GM21423 (cell line): ENCODE results near the gene FABP6.
"Not testable (repeated sequence)": the region's sequence is repeated elsewhere in the genome, so short reads cannot be mapped to it uniquely, and the experiment has no call there.

ENCODE experiments used
- ATAC-seq: cut with Tn5 transposase; IDR thresholded peaks from one replicate; pipeline ENCODE4 v1.9.1; 2021; ENCODE audit warnings: mild to moderate bottlenecking, moderate library complexity; ENCODE audit not compliant: unreplicated experiment

The FABP6 gene

GRCh38 chr5:160219356-160219755 is 9.9 kb upstream of the FABP6 start:
- ATAC-seq = no peak

DNA sequence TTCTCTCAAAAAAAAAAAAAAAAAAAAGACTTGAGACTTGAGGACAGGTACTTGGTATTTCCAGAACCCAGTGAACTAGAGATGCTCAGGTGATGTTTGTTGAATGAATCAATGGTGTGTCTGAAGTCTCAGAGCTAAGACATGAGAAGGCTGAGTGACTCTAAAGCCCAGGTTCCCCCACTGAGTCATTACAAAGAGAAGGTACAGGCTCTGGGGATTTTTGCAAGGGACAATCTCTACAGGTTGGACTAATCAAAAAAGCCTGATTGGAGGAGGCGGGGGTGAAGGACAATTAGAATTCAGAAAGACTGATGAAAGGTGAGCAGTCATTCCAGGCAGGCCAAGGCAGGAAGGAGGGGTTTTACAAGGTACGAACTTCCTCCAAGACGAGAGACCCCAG is 8.2 kb upstream of the FABP6 start:
- no peak for ATAC-seq

GRCh38 chr5:160227012-160227411 is 2.3 kb upstream of the FABP6 start:
- no peak for ATAC-seq

GRCh38 chr5:160230686-160231527 is 1.6 kb downstream of the FABP6 start:
- ATAC-seq = peak; percentile 55

GRCh38 chr5:160231783-160232342 is 2.6 kb downstream of the FABP6 start:
- ATAC-seq = no peak

DNA sequence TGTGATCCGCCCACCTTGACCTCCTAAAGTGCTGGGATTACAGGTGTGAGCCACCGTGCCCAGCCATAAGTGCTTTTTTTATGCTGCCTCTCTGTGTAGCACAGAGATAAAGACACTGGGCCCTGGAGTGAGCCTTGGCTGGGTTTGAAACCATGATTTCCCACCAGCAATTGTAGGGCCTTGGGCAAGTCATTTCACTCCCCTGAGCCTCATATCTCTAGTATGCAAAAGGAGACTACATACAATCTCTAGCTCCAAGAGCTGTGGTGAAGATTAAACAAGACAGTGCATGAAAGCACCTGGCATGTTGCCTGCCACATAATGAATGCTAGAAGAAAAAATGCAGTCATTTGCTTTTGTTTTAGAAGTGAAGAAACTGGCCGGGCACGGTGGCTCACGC is 3.9 kb downstream of the FABP6 start:
- no peak for ATAC-seq

DNA sequence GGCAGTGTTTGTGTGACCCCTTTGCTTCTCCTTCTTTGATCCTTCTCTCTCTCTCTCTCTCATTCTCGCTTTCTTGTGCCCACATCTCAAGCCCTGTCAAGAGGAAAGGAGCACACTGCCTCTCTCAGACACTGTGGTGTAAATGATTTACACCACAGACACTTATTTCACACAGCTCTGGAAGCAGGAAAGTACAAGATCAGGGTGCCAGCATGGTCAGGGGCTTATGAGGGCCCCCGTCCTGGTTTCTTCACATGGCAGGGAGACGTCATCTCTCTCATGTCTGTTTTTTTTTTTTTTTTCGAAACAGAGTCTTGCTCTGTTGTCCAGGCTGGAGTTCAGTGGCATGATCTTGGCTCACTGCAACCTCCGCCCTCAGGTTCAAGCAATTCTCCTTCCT is 6.4 kb downstream of the FABP6 start:
- no peak for ATAC-seq

DNA sequence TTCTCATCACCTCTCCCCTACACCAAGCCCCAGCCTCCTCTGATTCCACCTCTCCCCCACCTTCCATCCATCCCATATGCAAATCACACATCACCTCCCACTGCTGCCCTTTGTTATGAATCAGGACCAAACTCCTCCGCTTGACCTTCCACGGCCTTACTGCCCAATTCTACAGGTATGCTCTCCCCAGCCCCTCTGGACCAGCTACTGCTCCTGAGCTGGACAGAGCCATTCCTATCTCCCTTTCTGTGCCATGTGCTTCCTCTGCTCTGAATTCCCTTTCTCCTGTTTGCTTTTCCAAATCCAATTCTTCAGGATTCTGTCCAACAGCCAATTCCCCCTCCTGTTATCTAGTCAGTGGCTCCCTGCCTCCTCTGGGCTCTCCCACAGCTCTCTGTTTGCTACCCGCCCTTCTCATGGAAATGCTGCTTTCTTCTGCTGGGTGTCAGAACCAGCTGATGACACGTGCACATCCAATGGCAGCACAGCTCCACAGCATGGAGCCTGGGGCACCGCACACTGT is 8.3 kb downstream of the FABP6 start:
- ATAC-seq = no peak

GRCh38 chr5:160240350-160240749 is 11.0 kb downstream of the FABP6 start:
- ATAC-seq = no peak

- no peak for ATAC-seq
Observed at GRCh38 chr5:160242145-160242544, 12.8 kb downstream of the FABP6 start.

- no peak for ATAC-seq
Observed at GRCh38 chr5:160245506-160246086, 16.3 kb downstream of the FABP6 start.

- ATAC-seq = not testable (repeated sequence)
Observed at GRCh38 chr5:160249570-160249969, 20.3 kb downstream of the FABP6 start.

GRCh38 chr5:160250226-160250625 is 20.9 kb downstream of the FABP6 start:
- no peak for ATAC-seq

- ATAC-seq = no peak
Observed at GRCh38 chr5:160250826-160251225, 21.5 kb downstream of the FABP6 start.

- ATAC-seq = no peak
Observed at GRCh38 chr5:160251406-160252155, 22.3 kb downstream of the FABP6 start.

DNA sequence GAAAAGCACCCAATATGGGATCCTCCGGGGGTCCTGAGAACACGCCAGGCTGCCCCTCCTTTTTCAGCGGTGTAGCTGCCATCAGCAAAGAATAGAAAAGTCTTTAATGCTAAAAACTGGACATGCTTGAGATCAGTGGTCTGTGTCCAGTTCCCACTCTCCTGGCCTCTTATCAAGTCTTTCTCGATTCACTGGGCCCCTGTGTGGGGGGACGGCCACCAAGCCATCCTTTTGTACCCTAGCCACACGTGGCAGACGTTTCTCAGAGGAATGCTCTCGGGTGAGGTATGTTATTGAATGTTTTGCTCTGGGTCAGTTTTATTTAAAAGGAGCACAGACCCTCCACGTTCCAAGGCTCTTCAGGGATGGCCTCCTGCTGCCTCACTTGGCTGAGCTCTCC is 23.6 kb downstream of the FABP6 start:
- no peak for ATAC-seq

GRCh38 chr5:160253441-160253840 is 24.1 kb downstream of the FABP6 start:
- no peak for ATAC-seq

GRCh38 chr5:160254706-160255105 is 25.4 kb downstream of the FABP6 start:
- no peak for ATAC-seq

GRCh38 chr5:160259341-160259740 is 30.0 kb downstream of the FABP6 start:
- ATAC-seq = no peak

DNA sequence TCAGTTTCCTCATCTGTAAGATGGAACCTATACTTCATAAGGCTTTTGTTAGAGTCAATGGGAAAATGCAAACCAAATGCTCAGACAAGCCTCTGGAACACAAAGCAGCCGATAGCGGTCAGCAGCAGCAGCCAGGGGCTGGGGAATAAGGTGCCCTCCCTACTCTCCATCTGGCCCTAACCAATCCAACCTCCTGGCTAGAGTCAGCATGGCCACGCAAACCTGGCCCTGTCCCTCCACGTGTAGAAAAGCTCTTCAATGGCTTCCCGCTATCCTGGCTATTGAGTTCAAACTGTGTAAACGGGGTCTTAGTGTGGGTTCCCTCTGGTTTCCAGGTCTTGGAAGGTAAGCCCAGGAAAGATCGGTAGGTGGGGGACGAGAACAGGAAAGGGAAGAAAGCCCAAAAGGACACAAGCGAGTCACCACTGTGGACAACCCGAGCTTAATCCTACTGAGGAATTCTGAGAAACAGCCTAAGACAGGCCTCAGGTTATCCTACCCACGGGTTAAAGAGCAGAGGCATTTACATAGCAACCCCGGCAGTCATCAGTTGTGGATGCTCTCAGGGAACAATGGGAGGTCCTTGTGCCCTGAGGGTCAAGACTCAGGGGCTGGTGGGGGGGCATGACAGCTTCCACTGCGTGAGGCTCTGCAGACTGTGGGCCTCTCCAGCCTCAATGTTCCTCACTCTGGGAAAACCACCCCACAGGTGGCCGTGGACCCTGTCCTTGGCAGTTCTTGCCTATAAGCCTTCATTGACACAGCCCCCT is 30.9 kb downstream of the FABP6 start:
- ATAC-seq = no peak
